Neural cell (in vitro differentiated cells): ENCODE data around the gene FOXK2. TPM values are rescaled to one million over a fixed set of nuclear protein-coding genes. Genes with fewer than 3 reads are reported as not detected.

Source experiments
- H2AFZ ChIP-seq: fragments of 200-600, 300-800 bp; sonication (generic), shearing (Covaris generic); 2 replicates; pipeline ENCODE4 v1.6.0; 2014; ENCODE audit warnings: low read depth, mild to moderate bottlenecking, antibody characterized with exemption, low read length, moderate library complexity
- H3F3A ChIP-seq: fragments of 200-600 bp; shearing (Covaris generic); 2 replicates; pipeline ENCODE4 v1.6.1; 2016; ENCODE audit warnings: mild to moderate bottlenecking, moderate library complexity, mixed read lengths, antibody characterized with exemption, low read length; ENCODE audit not compliant: insufficient read depth, poor library complexity, severe bottlenecking
- H3K27ac ChIP-seq: fragments of 200-600, 300-800 bp; sonication (generic), shearing (Covaris generic); 2 replicates; pipeline ENCODE4 v1.5.1; 2014; ENCODE audit warnings: mild to moderate bottlenecking, low read length, moderate library complexity
- H3K27me3 ChIP-seq: fragments of 300-800, 200-600 bp; sonication (generic), shearing (Covaris generic); 2 replicates; pipeline ENCODE4 v1.6.0; 2014; ENCODE audit warnings: mild to moderate bottlenecking, low read depth, low read length, moderate library complexity; ENCODE audit not compliant: insufficient read depth
- H3K36me3 ChIP-seq: fragments of 300-800, 200-600 bp; sonication (generic), shearing (Covaris generic); 2 replicates; pipeline ENCODE4 v1.5.1; 2014; ENCODE audit warnings: mild to moderate bottlenecking, antibody characterized with exemption, low read length, moderate library complexity; ENCODE audit not compliant: insufficient read depth
- H3K4me2 ChIP-seq: fragments of 300-800, 200-600 bp; sonication (generic), shearing (Covaris generic); 2 replicates; pipeline ENCODE4 v1.6.0; 2014; ENCODE audit warnings: mild to moderate bottlenecking, low read length
- H3K4me3 ChIP-seq: fragments of 300-800, 200-600 bp; sonication (generic), shearing (Covaris generic); 2 replicates; pipeline ENCODE4 v1.5.1; 2014; ENCODE audit warnings: mild to moderate bottlenecking, low read length, moderate library complexity
- H3K79me2 ChIP-seq: fragments of 200-600 bp; shearing (Covaris generic); replicated peaks from 2 replicates; pipeline ENCODE4 v1.6.0; 2014; ENCODE audit warnings: mild to moderate bottlenecking, low read length, moderate library complexity; ENCODE audit not compliant: insufficient read depth
- H3K9ac ChIP-seq: fragments of 300-800, 200-600 bp; sonication (generic), shearing (Covaris generic); 2 replicates; pipeline ENCODE4 v1.6.1; 2016; ENCODE audit warnings: mild to moderate bottlenecking, low read length, mixed read lengths
- H3K9me2 ChIP-seq: fragments of 200-600 bp; shearing (Covaris generic); 2 replicates; pipeline ENCODE4 v1.6.1; 2016; ENCODE audit warnings: mild to moderate bottlenecking, low read length, mixed read lengths; ENCODE audit not compliant: insufficient read depth
- H3K9me3 ChIP-seq: fragments of 200-600, 300-800 bp; sonication (generic), shearing (Covaris generic); 2 replicates; pipeline ENCODE4 v1.6.1; 2016; ENCODE audit warnings: mild to moderate bottlenecking, mixed run types, low read length, moderate library complexity, mixed read lengths
- H4K20me1 ChIP-seq: fragments of 200-600 bp; shearing (Covaris generic); 2 replicates; pipeline ENCODE4 v1.6.1; 2016; ENCODE audit warnings: mild to moderate bottlenecking, mixed run types; ENCODE audit not compliant: insufficient read depth
- EP300 ChIP-seq: fragments of 450-650 bp; conservative IDR thresholded peaks from 2 replicates; pipeline ENCODE4 v1.6.1; 2014; ENCODE audit warnings: antibody characterized with exemption, mild to moderate bottlenecking, moderate library complexity; ENCODE audit not compliant: poor library complexity, severe bottlenecking
- EZH2 ChIP-seq: fragments of 200-600, 300-800 bp; shearing (Covaris generic), sonication (generic); IDR thresholded peaks from 2 replicates; pipeline ENCODE4 v1.6.1; 2014; ENCODE audit warnings: antibody characterized with exemption, low read length, borderline replicate concordance, mild to moderate bottlenecking; ENCODE audit not compliant: insufficient read depth, poor library complexity, severe bottlenecking
- MXI1 ChIP-seq: fragments of 450-650 bp; conservative IDR thresholded peaks from 2 replicates; pipeline ENCODE4 v1.6.1; 2014; ENCODE audit warnings: antibody characterized with exemption, mild to moderate bottlenecking; ENCODE audit not compliant: poor library complexity, severe bottlenecking
- POLR2AphosphoS5 ChIP-seq: IDR thresholded peaks from 2 replicates; pipeline ENCODE4 v1.6.1; 2012
- RAD21 ChIP-seq: fragments of 450-650 bp; conservative IDR thresholded peaks from 2 replicates; pipeline ENCODE4 v1.6.1; 2014; ENCODE audit warnings: antibody characterized with exemption, mild to moderate bottlenecking, moderate library complexity
- SMC3 ChIP-seq: fragments of 450-650 bp; conservative IDR thresholded peaks from 2 replicates; pipeline ENCODE4 v1.6.1; 2014; ENCODE audit warnings: antibody characterized with exemption, mild to moderate bottlenecking, moderate library complexity; ENCODE audit not compliant: poor library complexity
- TAF1 ChIP-seq: IDR thresholded peaks from 2 replicates; pipeline ENCODE4 v1.6.1; 2012; ENCODE audit warnings: low read depth
- polyA plus RNA-seq: library from polyadenylated mRNA; depleted of rRNA; stranded (reverse); fragments of >200 nt; gene quantifications from 2 replicates; pipeline ENCODE4 v1.2.3, GENCODE V29; 2014
- TF ChIP-seq, protein P1 (sequence below): fragments of 450-650 bp; IDR thresholded peaks from 2 replicates; pipeline ENCODE4 v1.5.1; 2014; ENCODE audit warnings: antibody characterized with exemption, mild to moderate bottlenecking, moderate library complexity; ENCODE audit not compliant: poor library complexity, severe bottlenecking
- TF ChIP-seq, protein P2 (sequence below): IDR thresholded peaks from 2 replicates; pipeline ENCODE4 v1.6.1; 2012; ENCODE audit warnings: borderline replicate concordance

Gene FOXK2
- polyA plus RNA-seq, 1 donor from 2014 or later = 24.4 TPM

DNA sequence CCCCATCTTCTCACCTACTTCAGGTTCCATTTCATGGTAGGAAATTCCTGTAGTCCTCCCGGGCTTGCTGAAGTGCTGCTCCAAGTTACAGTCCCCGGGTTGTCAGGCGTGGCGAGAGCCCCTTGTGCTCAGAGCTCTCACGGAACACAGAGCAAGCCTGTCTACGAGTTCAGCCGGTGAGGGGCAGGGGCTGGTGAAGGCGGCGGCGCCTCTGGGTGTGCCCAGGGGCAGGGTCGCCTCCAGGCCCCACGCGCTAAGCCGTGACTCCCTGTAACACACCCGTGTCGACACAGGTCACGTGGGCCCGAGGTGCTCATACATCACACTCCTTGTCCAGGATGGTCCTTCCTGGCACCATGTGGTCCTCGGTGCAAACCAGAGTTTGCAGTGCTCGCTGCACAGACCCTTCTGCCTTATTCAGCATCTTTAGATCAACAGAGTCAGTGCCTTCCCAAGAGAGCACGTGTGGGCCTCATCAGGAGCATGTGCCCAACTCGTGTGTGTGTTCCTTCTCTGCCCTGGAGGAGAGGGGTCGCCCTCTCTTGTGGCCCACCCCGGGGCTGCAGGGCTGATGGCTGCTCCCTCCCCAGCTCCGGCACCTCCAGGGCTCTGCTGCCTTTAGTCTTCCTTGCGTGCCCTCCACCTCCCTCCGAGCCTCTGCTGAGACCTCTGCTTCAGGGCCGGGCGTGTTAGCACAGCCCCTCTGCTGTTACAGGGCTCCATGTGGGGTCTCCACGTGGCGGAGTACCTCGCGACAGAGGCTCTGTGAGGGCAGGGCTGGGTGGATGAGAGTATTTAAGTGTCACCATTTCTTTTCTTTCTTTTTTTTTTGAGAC, 77.5 kb downstream of the FOXK2 start:
- no peaks in the 10 kb centered on the region for H3K9me3 ChIP-seq
- no peak overlapping the region for H3K4me3 ChIP-seq
- H3K27ac ChIP-seq = no peak overlapping the region
- H3K4me2 ChIP-seq = no peak overlapping the region
- no peaks in the 10 kb centered on the region for H4K20me1 ChIP-seq
- H3K9ac ChIP-seq = no peak overlapping the region
- TF ChIP-seq EP300 (no peak), TAF1 (no peak)
- TF ChIP-seq, protein P1, sequence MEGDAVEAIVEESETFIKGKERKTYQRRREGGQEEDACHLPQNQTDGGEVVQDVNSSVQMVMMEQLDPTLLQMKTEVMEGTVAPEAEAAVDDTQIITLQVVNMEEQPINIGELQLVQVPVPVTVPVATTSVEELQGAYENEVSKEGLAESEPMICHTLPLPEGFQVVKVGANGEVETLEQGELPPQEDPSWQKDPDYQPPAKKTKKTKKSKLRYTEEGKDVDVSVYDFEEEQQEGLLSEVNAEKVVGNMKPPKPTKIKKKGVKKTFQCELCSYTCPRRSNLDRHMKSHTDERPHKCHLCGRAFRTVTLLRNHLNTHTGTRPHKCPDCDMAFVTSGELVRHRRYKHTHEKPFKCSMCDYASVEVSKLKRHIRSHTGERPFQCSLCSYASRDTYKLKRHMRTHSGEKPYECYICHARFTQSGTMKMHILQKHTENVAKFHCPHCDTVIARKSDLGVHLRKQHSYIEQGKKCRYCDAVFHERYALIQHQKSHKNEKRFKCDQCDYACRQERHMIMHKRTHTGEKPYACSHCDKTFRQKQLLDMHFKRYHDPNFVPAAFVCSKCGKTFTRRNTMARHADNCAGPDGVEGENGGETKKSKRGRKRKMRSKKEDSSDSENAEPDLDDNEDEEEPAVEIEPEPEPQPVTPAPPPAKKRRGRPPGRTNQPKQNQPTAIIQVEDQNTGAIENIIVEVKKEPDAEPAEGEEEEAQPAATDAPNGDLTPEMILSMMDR = no peak
- no peaks in the 10 kb centered on the region for H3K27me3 ChIP-seq
- no peaks in the 10 kb centered on the region for H3K79me2 ChIP-seq
- no peaks in the 10 kb centered on the region for H3K9me2 ChIP-seq
- peaks cover 4% of the 10 kb centered on the region for H3K36me3 ChIP-seq
- no peaks in the 10 kb centered on the region for H3F3A ChIP-seq
- no peak overlapping the region for H2AFZ ChIP-seq

DNA sequence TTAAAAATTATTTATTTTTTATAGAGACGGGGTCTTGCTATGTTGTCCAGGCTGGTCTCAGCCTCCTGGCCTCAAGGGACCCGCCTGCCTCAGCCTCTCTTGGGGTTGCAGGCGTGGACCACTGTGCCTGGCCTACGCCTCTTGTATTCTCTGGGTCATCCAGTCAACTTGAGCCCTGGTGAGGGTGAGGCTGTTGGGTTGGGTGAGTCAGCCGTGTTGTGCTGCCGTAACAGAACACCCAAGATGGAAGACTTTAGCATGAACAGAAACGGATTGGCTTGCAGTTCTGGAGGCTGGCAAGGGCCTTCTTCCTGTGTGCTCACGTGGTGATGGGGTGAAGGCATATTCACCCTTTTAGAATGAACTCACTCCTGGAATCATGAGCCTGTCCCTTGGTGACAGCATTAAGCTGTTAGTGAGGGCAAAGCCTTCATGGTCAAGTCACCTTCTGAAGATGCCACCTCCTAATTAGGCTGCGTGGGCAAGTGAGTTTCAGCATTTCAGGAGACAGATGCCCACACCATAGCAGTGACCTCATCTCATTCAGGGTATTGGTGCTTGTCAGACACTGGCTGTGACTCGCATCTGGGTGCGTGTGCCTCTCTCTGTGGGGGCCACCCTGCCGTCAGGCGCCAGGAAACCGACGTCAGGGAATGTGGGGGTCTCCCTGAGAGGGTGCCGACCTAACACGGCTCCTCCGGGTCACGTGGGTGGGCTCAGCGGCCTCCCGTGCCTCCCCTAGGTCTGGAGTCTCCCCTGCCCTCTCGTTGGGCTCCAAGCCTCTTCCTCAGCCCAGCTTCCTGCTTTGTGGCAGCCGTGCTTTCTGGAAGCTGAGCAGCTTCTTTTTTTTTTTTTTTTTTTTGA, 79.0 kb downstream of the FOXK2 start:
- no peaks in the 10 kb centered on the region for H3K9me3 ChIP-seq
- H3K9ac ChIP-seq = no peak overlapping the region
- no peaks in the 10 kb centered on the region for H3K9me2 ChIP-seq
- no peaks in the 10 kb centered on the region for H4K20me1 ChIP-seq
- peaks cover 4% of the 10 kb centered on the region for H3K36me3 ChIP-seq
- no peak overlapping the region for H3K27ac ChIP-seq
- no peaks in the 10 kb centered on the region for H3F3A ChIP-seq
- no peaks in the 10 kb centered on the region for H3K79me2 ChIP-seq
- no peaks in the 10 kb centered on the region for H3K27me3 ChIP-seq
- no peak overlapping the region for H3K4me3 ChIP-seq
- TF ChIP-seq MXI1 (no peak), POLR2AphosphoS5 (no peak), EZH2 (no peak), RAD21 (no peak), SMC3 (no peak), TAF1 (no peak), EP300 (no peak)
- TF ChIP-seq, protein P1 = no peak
- TF ChIP-seq, protein P2, sequence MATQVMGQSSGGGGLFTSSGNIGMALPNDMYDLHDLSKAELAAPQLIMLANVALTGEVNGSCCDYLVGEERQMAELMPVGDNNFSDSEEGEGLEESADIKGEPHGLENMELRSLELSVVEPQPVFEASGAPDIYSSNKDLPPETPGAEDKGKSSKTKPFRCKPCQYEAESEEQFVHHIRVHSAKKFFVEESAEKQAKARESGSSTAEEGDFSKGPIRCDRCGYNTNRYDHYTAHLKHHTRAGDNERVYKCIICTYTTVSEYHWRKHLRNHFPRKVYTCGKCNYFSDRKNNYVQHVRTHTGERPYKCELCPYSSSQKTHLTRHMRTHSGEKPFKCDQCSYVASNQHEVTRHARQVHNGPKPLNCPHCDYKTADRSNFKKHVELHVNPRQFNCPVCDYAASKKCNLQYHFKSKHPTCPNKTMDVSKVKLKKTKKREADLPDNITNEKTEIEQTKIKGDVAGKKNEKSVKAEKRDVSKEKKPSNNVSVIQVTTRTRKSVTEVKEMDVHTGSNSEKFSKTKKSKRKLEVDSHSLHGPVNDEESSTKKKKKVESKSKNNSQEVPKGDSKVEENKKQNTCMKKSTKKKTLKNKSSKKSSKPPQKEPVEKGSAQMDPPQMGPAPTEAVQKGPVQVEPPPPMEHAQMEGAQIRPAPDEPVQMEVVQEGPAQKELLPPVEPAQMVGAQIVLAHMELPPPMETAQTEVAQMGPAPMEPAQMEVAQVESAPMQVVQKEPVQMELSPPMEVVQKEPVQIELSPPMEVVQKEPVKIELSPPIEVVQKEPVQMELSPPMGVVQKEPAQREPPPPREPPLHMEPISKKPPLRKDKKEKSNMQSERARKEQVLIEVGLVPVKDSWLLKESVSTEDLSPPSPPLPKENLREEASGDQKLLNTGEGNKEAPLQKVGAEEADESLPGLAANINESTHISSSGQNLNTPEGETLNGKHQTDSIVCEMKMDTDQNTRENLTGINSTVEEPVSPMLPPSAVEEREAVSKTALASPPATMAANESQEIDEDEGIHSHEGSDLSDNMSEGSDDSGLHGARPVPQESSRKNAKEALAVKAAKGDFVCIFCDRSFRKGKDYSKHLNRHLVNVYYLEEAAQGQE = no peak
- no peak overlapping the region for H2AFZ ChIP-seq
- H3K4me2 ChIP-seq = no peak overlapping the region
